ENCODE data around the gene EPHA2.

EPHA2 gene

DNA sequence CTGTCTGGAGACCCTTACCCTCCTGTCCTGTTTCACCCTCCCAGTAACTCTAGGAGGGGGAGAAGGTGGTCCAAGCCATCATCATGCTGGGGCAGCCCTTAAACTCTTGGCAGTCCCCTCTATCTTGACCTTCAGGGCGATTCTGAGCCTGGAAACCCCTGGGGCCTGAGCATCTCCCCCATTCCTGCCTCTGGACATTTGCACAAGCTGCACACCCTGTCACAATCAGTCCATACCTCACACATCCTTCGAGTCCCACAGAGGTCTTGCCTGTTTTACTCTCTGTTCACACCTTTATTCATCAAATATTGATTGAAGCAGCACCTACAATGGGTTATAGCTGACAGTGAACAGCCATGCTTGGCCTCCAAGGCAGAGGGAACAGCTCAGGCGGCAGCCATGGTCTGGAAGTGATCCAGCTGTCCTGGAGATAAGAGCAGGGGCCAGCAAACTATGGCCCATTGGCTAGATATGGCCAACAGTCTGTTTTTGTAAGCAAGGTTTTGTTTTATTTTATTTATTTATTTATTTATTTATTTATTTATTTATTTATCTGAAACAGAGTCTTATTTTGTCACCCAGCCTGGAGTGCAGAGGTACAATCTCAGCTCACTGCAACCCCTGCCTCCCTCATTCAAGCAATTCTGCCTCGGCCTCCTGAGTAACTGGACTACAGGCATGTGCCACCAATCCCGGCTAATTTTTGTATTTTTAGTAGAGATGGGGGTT, 75.3 kb downstream of the EPHA2 start:
- Histone ChIP-seq H3K9me3 (ENCODE audit: low read depth, low read length) (no peaks in the 10 kb centered on the region), H3K9ac (ENCODE audit: insufficient read length) (no peak overlapping the region), H3K36me3 (ENCODE audit: insufficient read depth, low read length) (no peaks in the 10 kb centered on the region), H3K27ac (no peak overlapping the region), H3K4me3 (no peak overlapping the region)
- TF ChIP-seq EZH2 (IDR thresholded peaks at IDR 0.05) (no peak), POLR2AphosphoS5 (IDR thresholded peaks at IDR 0.05; ENCODE audit: borderline replicate concordance, low read depth, low read length) (no peak), FOXP2 (optimal IDR thresholded peaks at IDR 0.05; ENCODE audit: control extremely low read depth, extremely low read length, insufficient read depth) (no peak)
- DNase-seq (ENCODE audit: low read depth, low spot score): no peak

DNA sequence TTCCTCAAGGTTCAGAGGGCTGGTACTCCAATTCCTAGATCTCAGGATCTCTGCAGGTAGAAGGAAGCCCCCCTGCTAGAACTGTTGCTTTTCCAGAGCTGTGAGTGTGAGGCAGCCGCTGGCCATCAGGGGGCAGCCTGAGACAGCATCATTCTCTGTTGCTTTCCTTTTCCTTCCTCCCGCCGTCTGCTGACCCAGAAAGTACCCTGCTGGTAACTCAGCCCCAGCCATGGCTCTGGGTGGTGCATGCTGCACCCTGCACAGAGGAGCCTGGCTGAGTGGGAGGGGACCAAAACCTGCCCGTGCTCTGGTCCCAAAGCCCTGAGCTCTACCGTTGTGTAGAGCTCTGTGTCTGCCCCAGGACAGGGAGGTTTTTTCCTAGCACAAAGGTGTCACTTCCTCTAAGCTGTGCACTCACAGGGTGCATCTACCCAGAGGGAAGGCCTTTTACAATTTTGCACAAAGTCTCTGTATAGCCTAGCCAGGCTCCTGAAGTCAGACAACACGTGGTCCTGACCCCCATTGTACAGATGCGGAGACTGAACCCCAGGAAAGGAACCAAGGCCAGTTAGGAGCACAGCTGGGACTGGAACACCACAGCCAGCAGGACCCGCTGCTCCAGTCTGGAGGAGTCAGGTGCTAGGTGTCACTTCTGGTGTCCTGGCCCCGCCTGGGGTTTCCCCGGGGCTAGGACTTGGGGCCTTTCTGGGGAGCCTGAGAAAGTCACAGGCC, 76.8 kb downstream of the EPHA2 start:
- peak; percentile 37 for DNase-seq (ENCODE audit: low read depth, low spot score)
- no peak overlapping the region for H3K9ac ChIP-seq (ENCODE audit: insufficient read length)
- peak overlapping the region; percentile 42; the same call in 1 of the 2 replicates for H3K4me3 ChIP-seq
- no peak for TF ChIP-seq POLR2AphosphoS5 (IDR thresholded peaks at IDR 0.05; ENCODE audit: borderline replicate concordance, low read depth, low read length)
- TF ChIP-seq EZH2 (IDR thresholded peaks at IDR 0.05): no peak
- TF ChIP-seq FOXP2 (optimal IDR thresholded peaks at IDR 0.05; ENCODE audit: control extremely low read depth, extremely low read length, insufficient read depth): no peak
- no peaks in the 10 kb centered on the region for H3K36me3 ChIP-seq (ENCODE audit: insufficient read depth, low read length)
- H3K27ac ChIP-seq: no peak overlapping the region
- no peaks in the 10 kb centered on the region for H3K9me3 ChIP-seq (ENCODE audit: low read depth, low read length)

DNA sequence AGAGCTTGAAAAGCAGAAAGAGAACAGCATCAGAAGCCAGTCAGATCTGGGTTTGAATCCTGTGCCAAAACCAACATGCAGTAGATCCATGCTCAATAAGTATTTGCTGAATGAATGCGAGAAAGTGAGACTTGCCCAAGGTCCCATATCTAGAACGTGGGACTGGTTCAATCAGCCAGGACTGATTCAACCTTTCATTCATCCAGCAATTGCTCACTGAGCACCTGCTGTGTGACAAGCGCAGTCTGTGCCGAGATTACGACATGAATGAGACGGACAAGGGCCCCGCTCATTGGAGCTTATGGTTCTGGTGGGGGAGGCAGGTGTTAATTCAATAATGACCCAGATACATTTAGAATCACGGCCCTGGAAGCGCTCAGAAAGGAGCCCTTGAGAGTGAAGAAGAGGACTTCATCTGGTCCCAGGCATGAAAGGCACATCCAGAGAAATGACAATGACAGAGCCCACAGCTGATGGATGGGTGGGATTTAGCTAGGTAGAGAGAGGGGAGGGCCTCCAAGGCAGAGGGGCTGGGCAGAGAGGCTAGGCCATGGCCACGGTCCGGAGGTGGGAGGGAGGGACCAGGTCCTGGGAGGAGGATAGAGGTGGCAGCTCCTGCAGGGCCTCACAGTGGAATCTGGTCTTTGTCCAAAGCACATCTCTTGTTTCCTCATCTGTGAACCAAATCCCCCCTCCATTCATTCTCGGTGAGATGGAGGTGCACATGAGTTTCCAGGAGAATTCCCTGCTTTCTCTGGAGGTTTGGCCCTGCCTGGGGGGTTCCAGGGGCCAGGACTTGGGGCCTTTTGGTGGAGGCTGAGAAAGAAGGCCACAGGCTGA, 78.2 kb downstream of the EPHA2 start:
- H3K27ac ChIP-seq: no peak overlapping the region
- no peaks in the 10 kb centered on the region for H3K9me3 ChIP-seq (ENCODE audit: low read depth, low read length)
- H3K36me3 ChIP-seq (ENCODE audit: insufficient read depth, low read length): no peaks in the 10 kb centered on the region
- no peak for DNase-seq (ENCODE audit: low read depth, low spot score)
- no peak for TF ChIP-seq POLR2AphosphoS5 (IDR thresholded peaks at IDR 0.05; ENCODE audit: borderline replicate concordance, low read depth, low read length)
- TF ChIP-seq EZH2 (IDR thresholded peaks at IDR 0.05): no peak
- TF ChIP-seq FOXP2 (optimal IDR thresholded peaks at IDR 0.05; ENCODE audit: control extremely low read depth, extremely low read length, insufficient read depth): no peak
- no peak overlapping the region for H3K9ac ChIP-seq (ENCODE audit: insufficient read length)
- no peak overlapping the region for H3K4me3 ChIP-seq

DNA sequence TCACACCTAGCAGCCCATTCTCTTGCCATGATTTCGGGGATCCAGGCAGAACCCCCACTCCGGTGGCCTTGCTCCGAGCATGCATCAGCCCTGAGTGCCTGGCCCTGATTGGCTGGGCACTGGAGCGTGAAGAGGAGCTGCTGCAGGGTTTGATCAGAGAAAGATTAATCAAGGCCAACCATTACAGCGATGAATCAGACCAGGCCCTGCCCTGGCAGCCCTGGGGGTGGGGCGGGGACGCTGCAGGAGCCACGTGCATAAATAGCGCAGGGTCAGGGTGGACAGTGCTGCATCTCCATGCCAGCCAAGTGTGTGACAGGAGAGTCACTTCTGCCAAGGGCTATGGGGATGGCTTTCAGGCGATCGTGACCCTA, 79.0 kb downstream of the EPHA2 start:
- Histone ChIP-seq H3K9ac (ENCODE audit: insufficient read length) (no peak overlapping the region), H3K9me3 (ENCODE audit: low read depth, low read length) (no peaks in the 10 kb centered on the region), H3K4me3 (no peak overlapping the region), H3K36me3 (ENCODE audit: insufficient read depth, low read length) (no peaks in the 10 kb centered on the region), H3K27ac (no peak overlapping the region)
- no peak for TF ChIP-seq POLR2AphosphoS5 (IDR thresholded peaks at IDR 0.05; ENCODE audit: borderline replicate concordance, low read depth, low read length)
- DNase-seq (ENCODE audit: low read depth, low spot score): no peak

DNA sequence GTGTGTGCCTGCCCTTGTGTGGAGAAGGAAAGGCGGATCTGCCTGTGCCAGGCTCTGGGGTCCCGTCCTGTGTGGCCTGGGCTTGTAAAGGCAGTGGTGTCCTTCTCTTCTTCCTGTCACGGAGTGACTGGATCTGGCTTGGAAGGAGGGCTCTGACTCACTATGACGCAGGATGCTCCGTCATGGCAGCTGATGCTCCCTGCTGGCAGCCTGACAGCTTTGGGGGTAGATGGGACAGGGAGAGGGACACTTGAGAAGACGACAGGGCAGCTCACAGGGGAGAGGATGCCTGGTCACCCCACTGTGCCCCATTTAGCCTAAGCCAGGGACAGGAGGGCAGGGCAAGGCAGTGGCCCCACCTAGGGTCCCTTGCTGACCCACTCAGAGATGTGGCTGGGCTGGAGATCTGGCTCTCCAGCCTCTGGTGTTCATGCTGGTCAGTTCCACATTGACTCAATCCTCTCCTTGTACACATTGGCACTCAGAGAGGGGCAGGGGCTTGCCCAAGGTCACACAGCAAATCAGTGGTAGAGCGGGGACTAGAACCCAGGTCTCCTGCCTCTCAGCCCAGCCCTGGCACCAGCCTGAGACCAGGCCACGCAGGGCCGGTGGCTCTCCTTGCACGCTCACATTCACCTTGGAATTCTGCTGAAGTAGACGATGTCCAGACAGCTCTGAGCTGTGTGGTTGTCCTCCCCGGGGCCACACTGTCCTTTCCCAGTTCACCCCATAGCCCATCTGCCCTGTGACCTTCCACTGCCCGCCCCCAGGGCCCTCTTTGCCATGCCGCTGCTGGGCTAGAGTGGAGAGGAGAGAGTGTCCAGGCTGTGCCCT, 79.6 kb downstream of the EPHA2 start:
- TF ChIP-seq FOXP2 (optimal IDR thresholded peaks at IDR 0.05; ENCODE audit: control extremely low read depth, extremely low read length, insufficient read depth) (no peak), POLR2AphosphoS5 (IDR thresholded peaks at IDR 0.05; ENCODE audit: borderline replicate concordance, low read depth, low read length) (no peak), EZH2 (IDR thresholded peaks at IDR 0.05) (no peak)
- Histone ChIP-seq H3K9me3 (ENCODE audit: low read depth, low read length) (no peaks in the 10 kb centered on the region), H3K27ac (no peak overlapping the region), H3K9ac (ENCODE audit: insufficient read length) (no peak overlapping the region), H3K36me3 (ENCODE audit: insufficient read depth, low read length) (no peaks in the 10 kb centered on the region), H3K4me3 (no peak overlapping the region)
- no peak for DNase-seq (ENCODE audit: low read depth, low spot score)

DNA sequence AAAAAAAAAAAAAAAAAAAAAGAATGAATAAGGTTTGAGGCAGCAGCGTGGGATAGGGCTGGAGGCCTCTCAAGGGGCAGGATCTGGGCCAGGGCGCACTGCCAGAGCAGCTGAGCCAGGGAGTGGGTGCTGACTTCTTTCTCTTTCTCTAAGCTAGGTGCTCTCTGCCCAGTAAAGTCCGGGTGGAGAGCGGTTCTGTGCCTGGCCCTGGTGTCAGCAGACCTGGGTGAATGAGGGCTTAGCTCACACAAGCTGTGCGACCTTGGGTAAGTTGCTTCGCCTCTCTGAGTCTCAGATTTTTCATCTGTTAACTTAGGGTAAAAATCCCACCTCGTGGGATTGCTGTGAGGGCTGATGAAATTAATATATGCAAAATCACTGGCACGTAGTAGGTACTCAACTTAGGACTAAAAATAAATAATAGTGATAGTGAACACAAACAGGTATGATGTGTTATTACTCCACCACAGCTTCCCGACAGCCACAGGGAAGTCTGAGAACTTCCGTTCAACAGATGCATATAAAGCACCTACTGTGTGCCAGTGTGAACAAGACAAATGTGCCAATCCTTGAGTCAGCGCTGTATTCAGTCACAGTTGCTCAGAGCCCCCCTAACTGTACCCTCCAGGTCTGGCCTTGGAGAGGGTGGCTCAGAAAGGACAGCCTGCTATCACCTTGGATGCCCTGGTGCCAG, 80.4 kb downstream of the EPHA2 start:
- TF ChIP-seq EZH2 (IDR thresholded peaks at IDR 0.05): no peak
- no peak for TF ChIP-seq FOXP2 (optimal IDR thresholded peaks at IDR 0.05; ENCODE audit: control extremely low read depth, extremely low read length, insufficient read depth)
- no peak for TF ChIP-seq POLR2AphosphoS5 (IDR thresholded peaks at IDR 0.05; ENCODE audit: borderline replicate concordance, low read depth, low read length)
- Histone ChIP-seq H3K9me3 (ENCODE audit: low read depth, low read length) (no peaks in the 10 kb centered on the region), H3K36me3 (ENCODE audit: insufficient read depth, low read length) (no peaks in the 10 kb centered on the region), H3K27ac (no peak overlapping the region), H3K4me3 (no peak overlapping the region), H3K9ac (ENCODE audit: insufficient read length) (no peak overlapping the region)
- no peak for DNase-seq (ENCODE audit: low read depth, low spot score)
